GM13976 (cell line): ENCODE data around the gene KNCN.

Source experiments
- DNase-seq: peaks from one replicate; pipeline ENCODE4 v3.0.0; 2012; ENCODE audit warnings: low spot score
- CTCF ChIP-seq: IDR thresholded peaks from 2 replicates; pipeline ENCODE4 v1.5.1; 2012; ENCODE audit warnings: borderline replicate concordance, mild to moderate bottlenecking; ENCODE audit not compliant: insufficient read depth; ENCODE audit errors: extremely low read depth, missing control alignments, control extremely low read depth
- in situ Hi-C: fragments of 300-500 bp; cut with MboI; formaldehyde crosslinking; loops from one replicate; pipeline ENCODE4 v1.12.0; 2022; ENCODE audit warnings: low sequenced_read_pairs, mixed read lengths, inconsistent platforms; ENCODE audit not compliant: unreplicated experiment

KNCN gene

GRCh38 chr1:46522969-46523320 is 28.5 kb downstream of the KNCN start:
- in situ Hi-C loops: no loop called here
- TF ChIP-seq CTCF: no peak
- DNase-seq: no peak

- no peak for TF ChIP-seq CTCF
- no peak for DNase-seq
- in situ Hi-C loops: no loop called here
Observed at GRCh38 chr1:46522184-46522968, 29.1 kb downstream of the KNCN start.

GRCh38 chr1:46521414-46521813 is 30.0 kb downstream of the KNCN start:
- no peak for DNase-seq
- in situ Hi-C loops: no loop called here
- TF ChIP-seq CTCF: no peak

GRCh38 chr1:46520063-46520911 is 31.2 kb downstream of the KNCN start:
- TF ChIP-seq CTCF: no peak
- no peak for DNase-seq
- in situ Hi-C loops: no loop called here

GRCh38 chr1:46519209-46519608 is 32.2 kb downstream of the KNCN start:
- no peak for TF ChIP-seq CTCF
- in situ Hi-C loops: no loop called here
- DNase-seq: no peak

GRCh38 chr1:46517932-46518498 is 33.4 kb downstream of the KNCN start:
- in situ Hi-C loops: no loop called here
- no peak for TF ChIP-seq CTCF
- no peak for DNase-seq
